NCI-H1436 treated with DMSO at 0.1 percent for 48 hours (cell line): ENCODE measurements around the gene FRAT1.
"Not testable (repeated sequence)": the region's sequence is repeated elsewhere in the genome, so short reads cannot be mapped to it uniquely, and the experiment has no call there.

ENCODE experiments used
- DNase-seq: peaks from one replicate; lab custom pipeline; 2025; lab: John Stamatoyannopoulos, UW

FRAT1 gene

DNA sequence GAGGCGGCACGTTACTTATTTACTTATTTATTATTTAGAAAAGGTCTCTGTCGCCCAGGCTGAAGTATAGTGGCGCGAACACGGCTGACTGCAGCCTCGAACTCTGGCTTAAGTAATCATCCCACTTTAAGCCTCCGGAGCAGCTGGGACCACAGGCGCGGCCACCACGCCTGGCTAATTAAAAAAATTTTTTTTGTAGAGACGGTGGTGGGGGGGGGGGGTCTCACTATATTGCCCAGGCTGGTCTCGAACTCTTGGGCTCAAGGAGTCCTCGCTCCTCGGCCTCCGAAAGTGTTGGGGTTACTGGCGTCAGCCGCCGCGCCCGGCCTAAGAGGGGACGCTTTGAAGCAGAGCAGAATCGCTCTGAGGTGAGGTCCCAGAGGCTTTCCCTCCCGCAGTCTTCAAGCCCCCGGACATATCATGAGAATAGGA lies 16.1 kb downstream of the FRAT1 start:
- DNase-seq: no peak

- no peak for DNase-seq
Measured at GRCh38 chr10:97336006-97336405, 16.9 kb downstream of the FRAT1 start.

DNA sequence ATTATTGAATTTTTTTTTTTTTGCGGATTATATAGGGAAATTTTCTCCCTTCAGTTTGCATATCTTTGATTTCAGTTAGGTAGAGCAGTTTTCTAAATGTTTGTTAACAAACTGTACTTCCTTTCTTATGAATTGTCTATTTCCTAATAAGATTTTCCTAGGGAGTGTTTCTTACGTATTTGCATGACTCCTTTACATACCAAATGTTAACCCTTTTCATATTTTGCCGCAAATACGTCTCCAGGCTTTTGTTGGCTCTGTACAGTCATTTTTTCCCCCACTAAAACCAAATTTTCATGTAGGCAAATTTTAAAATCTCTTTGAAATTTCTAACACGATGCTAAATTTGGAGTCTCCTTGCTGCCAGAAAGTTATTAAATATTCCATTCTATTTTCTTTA lies 17.4 kb downstream of the FRAT1 start:
- no peak for DNase-seq

GRCh38 chr10:97336942-97337831 lies 18.1 kb downstream of the FRAT1 start:
- DNase-seq: no peak

DNA sequence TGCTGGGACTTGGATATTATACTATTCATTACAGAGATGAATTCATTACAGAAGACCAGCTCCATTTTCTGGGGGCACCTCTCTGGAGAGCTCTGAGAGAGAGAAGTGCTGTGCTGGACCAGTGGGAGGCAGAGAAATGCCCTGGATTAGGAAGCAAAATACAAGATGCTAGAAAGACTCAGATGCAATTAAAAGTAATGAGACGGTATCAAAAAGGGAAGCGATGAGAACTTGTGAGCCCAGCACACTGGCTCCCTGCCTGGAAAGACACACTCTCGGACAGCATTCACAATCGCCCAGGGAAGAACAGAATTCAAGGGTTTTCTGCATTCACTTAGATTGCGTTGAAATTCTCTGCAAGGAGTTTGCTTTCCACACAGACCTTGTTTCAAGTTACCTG lies 19.0 kb downstream of the FRAT1 start:
- no peak for DNase-seq

DNA sequence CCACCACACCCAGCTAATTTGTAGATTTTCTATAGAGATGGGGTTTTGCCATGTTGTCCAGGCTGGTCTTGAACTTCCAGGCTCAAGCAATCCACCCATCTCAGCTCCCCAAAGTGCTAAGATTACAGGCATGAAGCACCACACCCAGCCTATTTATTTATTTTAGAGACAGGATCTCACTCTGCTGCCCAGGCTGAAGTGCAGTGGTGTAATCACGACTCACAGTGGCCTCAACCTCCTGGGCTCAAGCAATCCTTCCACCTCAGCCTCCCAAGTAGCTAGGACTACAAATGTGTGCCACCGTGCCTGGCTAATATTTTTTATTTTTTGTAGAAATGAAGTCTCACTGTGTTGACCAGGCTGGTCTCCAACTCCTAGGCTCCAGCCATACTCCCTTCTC lies 22.3 kb downstream of the FRAT1 start:
- no peak for DNase-seq

DNA sequence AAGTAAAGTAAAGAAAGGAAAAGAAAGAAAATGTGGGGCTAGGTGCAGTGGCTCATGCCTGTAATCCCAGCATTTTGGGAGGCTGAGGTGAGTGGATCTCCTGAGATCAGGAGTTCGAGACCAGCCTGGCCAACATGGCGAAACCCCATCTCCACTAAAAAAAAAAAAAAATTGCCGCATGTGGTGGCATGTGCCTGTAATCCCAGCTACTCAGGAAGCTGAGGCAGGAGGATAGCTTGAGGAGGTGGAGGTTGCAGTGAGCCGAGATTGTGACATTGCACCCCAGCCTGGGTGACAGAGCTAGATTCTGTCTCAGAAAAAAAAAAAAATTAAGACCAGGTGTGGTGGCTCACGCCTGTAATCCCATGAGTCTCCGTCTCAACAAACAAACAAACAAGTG lies 24.6 kb downstream of the FRAT1 start:
- not testable (repeated sequence) for DNase-seq

- no peak for DNase-seq
Measured at GRCh38 chr10:97347317-97347716, 28.2 kb downstream of the FRAT1 start.

DNA sequence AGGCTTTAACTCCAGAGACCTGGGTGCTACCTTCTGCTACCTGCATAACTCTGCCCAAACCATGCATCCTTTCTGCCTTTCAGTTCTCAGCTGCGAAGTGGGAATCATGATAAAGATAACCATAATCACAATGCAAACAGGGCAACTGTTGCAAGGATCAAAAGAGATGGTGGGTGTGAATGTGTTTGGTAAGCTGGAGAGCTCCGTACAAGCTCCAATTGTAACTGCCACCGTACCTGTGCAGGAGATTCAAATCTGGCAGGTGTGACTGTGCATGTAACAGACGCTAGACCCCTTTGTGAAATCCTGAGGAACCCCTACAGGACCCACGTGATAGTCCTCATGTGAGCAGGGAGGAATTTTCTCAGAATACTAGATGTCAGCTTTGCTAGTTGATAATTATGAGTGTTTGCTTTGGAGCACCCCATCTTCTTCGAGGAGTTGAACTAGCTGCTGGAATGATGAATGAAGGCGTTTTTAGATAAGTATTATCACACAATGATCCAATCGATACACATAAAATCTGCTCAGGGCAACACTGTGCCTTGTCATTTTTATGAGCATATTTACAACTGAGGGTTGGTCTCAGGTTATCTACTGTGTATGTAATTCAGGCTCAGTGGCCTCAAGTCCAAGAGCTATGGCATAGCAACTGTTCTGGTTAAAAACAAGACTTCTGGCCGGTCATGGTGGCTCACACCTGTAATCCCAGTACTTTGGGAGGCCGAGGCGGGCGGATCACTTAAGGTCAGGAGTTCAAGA lies 30.9 kb downstream of the FRAT1 start:
- no peak for DNase-seq

GRCh38 chr10:97353945-97354344 lies 34.9 kb downstream of the FRAT1 start:
- DNase-seq: no peak

GRCh38 chr10:97355571-97355975 lies 36.5 kb downstream of the FRAT1 start:
- DNase-seq: no peak

DNA sequence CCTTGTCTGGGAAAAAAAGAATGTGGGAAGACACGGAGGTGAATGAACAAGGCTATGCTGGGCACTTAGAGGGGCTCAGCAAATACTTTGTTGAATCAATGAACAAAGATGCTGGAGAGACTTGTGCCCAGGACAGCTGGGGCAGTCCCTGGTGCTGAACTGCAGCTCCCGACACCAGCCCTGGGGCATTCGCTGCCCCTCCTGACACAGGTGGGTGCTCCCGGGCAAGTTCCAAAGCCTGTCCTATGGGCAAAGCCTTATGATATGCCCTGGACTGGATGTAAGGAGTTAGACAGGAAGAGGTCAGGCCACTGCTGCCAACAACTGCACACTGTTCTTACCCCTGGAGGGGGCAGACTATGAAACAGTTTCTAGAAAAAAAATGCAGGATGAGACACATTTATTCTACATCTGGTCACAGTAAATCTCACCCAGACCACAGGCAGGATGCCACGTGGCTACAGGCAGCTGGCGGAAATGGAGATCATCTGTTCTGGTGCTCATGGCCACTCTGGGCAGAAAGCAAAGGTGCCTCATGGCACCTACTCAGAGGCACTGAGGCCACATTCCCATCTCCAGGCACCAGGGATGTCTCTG lies 37.3 kb downstream of the FRAT1 start:
- no peak for DNase-seq

DNA sequence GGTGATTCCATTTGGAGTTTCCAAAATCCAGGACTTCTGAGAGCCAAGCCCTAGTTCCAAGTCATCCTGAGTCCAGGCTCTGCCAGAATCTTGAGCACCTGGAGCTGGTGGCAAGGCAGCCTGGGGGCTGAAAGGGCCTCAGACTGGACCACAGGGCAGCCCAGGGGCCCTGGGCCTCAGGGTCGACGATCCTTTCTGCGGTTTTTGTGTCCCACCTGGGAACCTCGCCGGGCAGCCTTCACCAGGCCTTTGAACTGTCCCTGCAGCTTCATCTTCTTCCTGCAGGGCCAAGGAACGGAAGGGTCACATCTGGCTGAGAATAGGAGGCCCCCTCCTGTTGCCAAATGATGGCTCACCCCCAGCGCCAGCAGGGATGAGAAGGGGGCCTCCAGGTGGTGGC lies 37.8 kb downstream of the FRAT1 start:
- no peak for DNase-seq

- DNase-seq: no peak
Measured at GRCh38 chr10:97358349-97358748, 39.3 kb downstream of the FRAT1 start.

DNA sequence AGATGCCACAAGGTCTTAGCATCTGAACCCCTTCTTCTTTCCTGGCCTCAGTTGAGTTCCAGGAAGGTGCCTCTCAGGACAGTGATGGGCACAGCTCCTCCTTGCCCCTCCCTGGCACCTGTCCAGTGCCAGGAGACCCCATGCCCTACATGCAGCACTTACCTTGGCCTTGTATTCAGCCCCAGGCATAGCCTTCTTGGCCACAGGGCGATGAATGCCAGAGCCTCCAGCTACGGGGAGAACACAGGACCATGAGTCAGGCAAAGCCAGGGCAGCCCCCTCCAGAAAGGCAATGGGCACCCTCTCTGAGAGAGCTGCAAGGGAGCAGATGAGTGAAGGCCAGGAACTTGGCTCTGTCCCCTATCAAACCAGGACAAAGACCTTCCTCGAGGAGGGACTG lies 39.7 kb downstream of the FRAT1 start:
- DNase-seq: no peak

DNA sequence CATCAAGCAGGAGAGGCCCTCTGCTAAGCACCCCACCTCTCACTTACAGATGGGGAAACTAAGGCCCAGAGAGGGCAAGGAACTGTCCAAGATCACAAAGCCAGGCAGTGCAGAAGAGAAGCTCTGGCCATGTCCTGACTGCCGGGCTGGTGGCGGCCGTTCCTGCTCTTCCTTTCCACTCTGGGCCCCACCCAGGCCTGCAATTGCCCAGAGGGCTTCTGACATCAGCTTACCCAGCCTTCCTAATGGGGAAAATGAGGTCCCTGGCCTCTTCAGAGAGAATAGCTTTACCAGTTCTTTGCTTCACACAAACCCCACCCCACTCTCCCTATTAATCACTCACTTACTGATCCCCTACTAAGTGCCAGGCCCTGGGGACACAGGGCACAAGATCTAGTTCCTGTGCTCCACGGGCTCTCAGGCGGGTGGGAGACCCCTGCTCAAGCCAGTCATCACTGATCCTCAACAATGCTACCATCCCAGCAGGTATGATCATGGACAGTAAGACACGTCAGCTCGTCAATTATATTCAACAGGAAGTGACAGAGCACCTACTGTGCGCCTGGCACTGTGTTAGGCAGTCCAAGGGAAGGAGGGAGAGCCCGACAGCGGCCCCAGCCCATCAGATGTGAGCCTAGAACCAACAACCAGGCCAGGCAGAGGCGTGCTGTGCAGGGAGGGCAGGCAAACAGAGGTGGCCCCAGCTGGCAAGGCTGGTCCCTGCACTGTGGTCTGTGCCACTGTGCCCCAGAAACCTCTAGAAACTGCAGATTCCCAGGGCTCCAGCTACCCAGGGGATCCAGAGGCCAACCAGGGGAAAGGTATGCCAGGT lies 41.9 kb downstream of the FRAT1 start:
- no peak for DNase-seq

DNA sequence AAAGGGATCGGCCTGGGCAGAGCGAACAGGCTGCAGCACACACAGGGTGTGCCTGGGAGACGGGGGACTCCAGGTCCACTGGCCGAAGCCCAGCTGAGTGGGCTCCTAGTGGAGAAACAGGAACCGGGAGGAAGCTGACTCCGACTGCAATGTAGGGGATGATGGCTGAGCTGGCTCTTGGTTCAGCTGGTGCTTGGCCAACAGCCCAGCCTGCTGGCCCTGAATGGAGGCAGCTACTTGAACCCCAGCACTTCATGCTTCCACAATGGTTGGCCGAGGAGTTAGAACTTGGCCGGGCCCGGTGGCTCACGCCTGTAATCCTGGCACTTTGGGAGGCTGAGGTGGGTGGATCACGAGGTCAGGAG lies 42.4 kb downstream of the FRAT1 start:
- no peak for DNase-seq

DNA sequence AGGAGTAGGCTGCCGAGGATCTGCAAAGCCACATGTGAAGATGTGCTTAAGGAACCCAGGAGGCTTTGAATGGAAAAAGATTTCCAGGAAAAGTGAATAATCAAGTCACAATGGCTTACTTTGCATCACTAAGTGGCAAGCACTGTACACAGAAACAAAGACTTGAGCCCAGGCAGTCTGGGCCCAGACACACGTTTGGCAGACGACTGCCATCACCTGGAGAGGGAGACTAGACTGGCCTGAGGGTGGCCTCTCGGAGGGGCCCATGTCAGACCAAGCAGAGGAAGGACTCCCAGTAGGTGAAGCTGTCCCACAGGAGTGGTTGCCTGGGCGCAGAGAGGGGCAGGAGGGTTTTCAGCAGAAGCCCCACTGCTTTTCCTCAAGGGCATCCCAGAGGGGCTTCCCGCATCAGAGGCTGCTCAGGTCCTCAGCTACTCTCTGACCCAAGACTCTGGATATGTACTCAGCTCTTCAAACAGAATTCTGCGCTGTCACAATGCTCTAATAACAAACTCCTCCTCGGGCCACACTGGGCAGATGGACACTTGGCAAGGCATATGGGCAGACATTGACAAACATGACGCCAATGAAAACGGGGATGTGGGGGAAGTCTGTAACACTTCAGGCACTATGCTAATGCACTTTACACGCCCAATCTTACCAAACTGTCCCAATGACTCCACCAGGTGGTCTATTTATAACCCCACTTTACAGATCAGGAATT lies 43.4 kb downstream of the FRAT1 start:
- DNase-seq: no peak

GRCh38 chr10:97363071-97363470 lies 44.0 kb downstream of the FRAT1 start:
- no peak for DNase-seq

- no peak for DNase-seq
Measured at GRCh38 chr10:97365761-97366351, 46.8 kb downstream of the FRAT1 start.

DNA sequence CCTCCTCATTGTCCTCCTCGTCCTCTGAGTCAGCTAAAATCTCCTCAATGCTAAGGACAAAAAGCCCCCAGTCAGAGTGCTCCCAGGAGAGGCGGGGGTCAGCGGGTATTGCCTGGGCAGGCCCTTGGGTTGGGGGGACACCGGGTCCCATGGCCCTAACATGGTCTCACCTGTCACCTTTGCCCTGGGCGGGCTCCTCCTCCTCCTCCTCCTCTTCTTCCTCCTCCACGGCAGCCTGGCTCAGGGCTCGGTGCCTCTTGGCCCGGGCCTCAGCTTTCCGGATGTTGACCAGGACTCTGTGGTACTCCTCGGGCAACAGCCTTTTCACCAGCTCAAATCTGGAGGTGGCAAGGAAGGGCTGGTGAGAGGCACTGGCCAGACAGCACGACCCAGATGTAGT lies 47.5 kb downstream of the FRAT1 start:
- no peak for DNase-seq
